DND-41 (cell line): ENCODE results near the gene MLF2.
"Not testable (repeated sequence)": the region's sequence is repeated elsewhere in the genome, so short reads cannot be mapped to it uniquely, and the experiment has no call there.

Experiments used
- ATAC-seq: fragments of 200-7000 bp; cut with Tn5 transposase; 3 replicates; pipeline ENCODE4 v1.9.1; 2021; ENCODE audit warnings: low read depth; ENCODE audit not compliant: insufficient read depth
- DNase-seq: peaks from one replicate; pipeline ENCODE4 v3.0.0-alpha.2; 2020
- H2AFZ ChIP-seq: 2 replicates; pipeline ENCODE4 v1.6.0; 2012; ENCODE audit warnings: low read depth, low read length
- H3K27ac ChIP-seq: 2 replicates; pipeline ENCODE4 v1.5.1; 2012; ENCODE audit warnings: low read length, inconsistent platforms
- H3K27me3 ChIP-seq: fragments of 200-600 bp; sonication (generic); 2 replicates; pipeline ENCODE4 v1.6.0; 2012; ENCODE audit warnings: low read length, mild to moderate bottlenecking, inconsistent platforms; ENCODE audit not compliant: insufficient read depth, poor library complexity
- H3K36me3 ChIP-seq: 2 replicates; pipeline ENCODE4 v1.5.1; 2012; ENCODE audit warnings: low read length, inconsistent platforms; ENCODE audit not compliant: insufficient read depth
- H3K4me1 ChIP-seq: 2 replicates; pipeline ENCODE4 v1.5.1; 2012; ENCODE audit warnings: mild to moderate bottlenecking, low read length; ENCODE audit not compliant: insufficient read depth
- H3K4me2 ChIP-seq: 2 replicates; pipeline ENCODE4 v1.6.0; 2012; ENCODE audit warnings: mild to moderate bottlenecking, moderate library complexity, low read length, inconsistent platforms; ENCODE audit not compliant: insufficient read depth
- H3K4me3 ChIP-seq, 2 experiments: fragments of 200-600 bp in 1 of 2; shearing (Covaris generic) in 1 of 2; 2 replicates each; pipeline ENCODE4 v1.5.1; 2012 to 2016; ENCODE audit warnings: inconsistent platforms in 2 of 2, low read length in 2 of 2, mild to moderate bottlenecking in 2 of 2, low read depth in 1 of 2, moderate library complexity in 1 of 2
- H3K79me2 ChIP-seq: 2 replicates; pipeline ENCODE4 v1.6.0; 2012; ENCODE audit warnings: low read length, inconsistent platforms; ENCODE audit not compliant: insufficient read depth
- H3K9ac ChIP-seq: 2 replicates; pipeline ENCODE4 v1.6.0; 2012; ENCODE audit warnings: low read depth, mild to moderate bottlenecking, inconsistent platforms, low read length, moderate library complexity
- H3K9me3 ChIP-seq: 2 replicates; pipeline ENCODE4 v1.5.1; 2012; ENCODE audit warnings: low read length, moderate library complexity, mild to moderate bottlenecking, inconsistent platforms; ENCODE audit not compliant: insufficient read depth, severe bottlenecking
- H4K20me1 ChIP-seq: 2 replicates; pipeline ENCODE4 v1.6.0; 2012; ENCODE audit warnings: low read length; ENCODE audit not compliant: insufficient read depth
- CTCF ChIP-seq: IDR thresholded peaks from 2 replicates; pipeline ENCODE4 v1.5.1; 2012; ENCODE audit warnings: borderline replicate concordance, low read length, moderate library complexity, mild to moderate bottlenecking; ENCODE audit not compliant: poor library complexity, severe bottlenecking; ENCODE audit errors: extremely low read depth
- EZH2 ChIP-seq: IDR thresholded peaks from 3 replicates; pipeline ENCODE4 v1.6.1; 2012; ENCODE audit warnings: borderline replicate concordance, low read depth, mild to moderate bottlenecking, moderate library complexity, low read length, inconsistent platforms; ENCODE audit not compliant: severe bottlenecking

MLF2 gene

DNA sequence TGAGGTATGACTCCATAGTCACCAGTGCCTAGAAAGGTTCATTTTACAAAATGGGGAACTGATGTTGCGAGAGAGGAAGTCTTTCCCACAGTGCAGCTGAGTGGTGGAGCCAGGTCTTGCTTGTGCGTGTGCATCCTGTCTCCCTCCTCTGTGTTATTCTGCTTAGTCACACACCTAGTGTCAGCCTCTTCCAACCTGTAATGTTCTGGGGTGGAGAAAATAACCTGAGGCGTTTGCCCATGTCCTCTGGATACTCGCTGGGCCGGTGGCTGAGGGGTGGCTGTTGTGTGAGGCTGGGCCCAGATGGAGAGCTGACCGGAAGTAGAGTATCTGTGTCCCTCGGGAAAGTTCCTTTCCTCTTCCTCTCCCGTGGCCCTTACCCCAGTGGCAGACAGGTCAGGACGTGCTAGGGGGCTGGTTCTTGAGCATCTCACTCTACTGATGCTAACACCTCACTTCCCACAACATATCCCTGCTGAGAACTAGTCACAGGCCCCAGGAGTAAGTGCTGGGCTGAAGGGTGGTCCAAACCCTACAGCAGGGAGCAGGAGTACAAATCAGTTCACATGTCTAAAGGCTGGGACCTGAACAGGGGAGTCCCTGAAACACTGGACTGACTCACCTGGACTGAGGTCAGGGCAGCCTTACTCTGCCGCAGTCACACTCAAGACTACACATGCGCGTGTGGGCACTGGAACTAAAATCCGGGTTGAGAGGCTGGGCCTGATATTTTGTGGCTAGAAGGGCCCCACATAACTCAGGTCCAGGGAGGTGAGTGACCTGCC is 7.0 kb downstream of the MLF2 start:
- DNase-seq (no peak), ATAC-seq (peak; percentile 59)
- H3K9me3 ChIP-seq: no peaks in the 10 kb centered on the region
- no peak overlapping the region for H2AFZ ChIP-seq
- no peak overlapping the region for H3K4me3 ChIP-seq
- H3K4me2 ChIP-seq: no peak overlapping the region
- TF ChIP-seq EZH2 (no peak), CTCF (no peak)
- H3K36me3 ChIP-seq: peaks cover 51% of the 10 kb centered on the region
- H3K27ac ChIP-seq: no peak overlapping the region
- 0 out of 2 replicates have a peak, but pooled peaks cover 2% of the 10 kb centered on the region for H3K4me1 ChIP-seq
- peaks cover 6% of the 10 kb centered on the region; the same call in 1 of the 2 replicates for H3K79me2 ChIP-seq
- 0 out of 2 replicates have a peak overlapping the region, but pooled peaks have one; percentile 15 for H3K9ac ChIP-seq
- no peaks in the 10 kb centered on the region for H3K27me3 ChIP-seq
- H4K20me1 ChIP-seq: peaks cover 6% of the 10 kb centered on the region; the same call in 1 of the 2 replicates

DNA sequence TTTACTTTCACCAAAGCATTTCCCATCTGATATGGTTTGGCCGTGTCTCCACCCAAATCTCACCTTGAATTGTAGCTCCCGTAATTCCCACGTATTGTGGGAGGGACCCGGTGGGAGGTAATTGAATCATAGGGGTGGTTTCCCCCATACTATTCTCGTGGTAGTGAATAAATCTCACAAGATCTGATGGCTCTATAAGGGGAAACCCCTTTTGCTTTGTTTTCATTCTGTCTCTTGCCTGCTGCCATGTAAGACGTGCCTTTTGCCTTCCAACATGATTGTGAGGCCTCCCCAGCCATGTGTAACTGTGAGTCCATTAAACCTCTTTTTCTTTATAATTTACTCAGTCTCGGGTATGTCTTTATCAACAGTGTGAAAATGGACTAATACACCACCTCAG is 9.6 kb downstream of the MLF2 start:
- not testable (repeated sequence) for ATAC-seq, H3K4me2 ChIP-seq, DNase-seq, H4K20me1 ChIP-seq, H3K9ac ChIP-seq, H3K27ac ChIP-seq, H3K4me3 ChIP-seq, H2AFZ ChIP-seq, H3K27me3 ChIP-seq, H3K9me3 ChIP-seq, H3K4me1 ChIP-seq, H3K79me2 ChIP-seq
- H3K36me3 ChIP-seq: peaks cover 26% of the 10 kb centered on the region

GRCh38 chr12:6742834-6743233 is 10.1 kb downstream of the MLF2 start:
- Histone ChIP-seq H3K27me3 (no peaks in the 10 kb centered on the region), H3K36me3 (peaks cover 21% of the 10 kb centered on the region), H2AFZ (no peak overlapping the region), H3K27ac (no peak overlapping the region), H4K20me1 (no peaks in the 10 kb centered on the region), H3K4me3 (no peak overlapping the region), H3K4me2 (no peak overlapping the region), H3K79me2 (no peaks in the 10 kb centered on the region), H3K9ac (no peak overlapping the region), H3K9me3 (no peaks in the 10 kb centered on the region), H3K4me1 (no peaks in the 10 kb centered on the region)
- DNase-seq (no peak), ATAC-seq (no peak)
- TF ChIP-seq CTCF: no peak
- no peak for TF ChIP-seq EZH2

DNA sequence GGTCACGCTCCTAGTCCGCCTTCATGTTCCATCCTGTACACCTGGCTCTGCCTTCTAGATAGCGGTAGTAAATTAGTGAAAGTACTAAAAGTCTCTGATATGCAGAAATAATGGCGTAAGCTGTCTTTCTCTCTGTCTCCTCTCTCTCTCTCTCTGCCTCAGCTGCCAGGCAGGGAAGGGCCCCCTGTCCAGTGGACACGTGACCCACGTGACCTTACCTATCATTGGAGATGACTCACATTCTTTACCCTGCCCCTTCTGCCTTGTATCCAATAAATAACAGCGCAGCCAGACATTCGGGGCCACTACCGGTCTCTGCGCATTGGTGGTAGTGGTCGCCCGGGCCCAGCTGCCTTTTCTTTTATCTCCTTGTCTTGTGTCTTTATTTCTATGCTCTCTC is 10.9 kb downstream of the MLF2 start:
- H3K79me2 ChIP-seq, H2AFZ ChIP-seq, H4K20me1 ChIP-seq, H3K9ac ChIP-seq, ATAC-seq, H3K4me2 ChIP-seq, H3K4me3 ChIP-seq, H3K27me3 ChIP-seq, DNase-seq, H3K4me1 ChIP-seq, H3K9me3 ChIP-seq, H3K27ac ChIP-seq: not testable (repeated sequence)
- peaks cover 14% of the 10 kb centered on the region; the same call in 1 of the 2 replicates for H3K36me3 ChIP-seq
